ENCODE results near the gene PRR5L. TPM values are rescaled to one million over a fixed set of nuclear protein-coding genes. Genes with fewer than 3 reads are reported as not detected.

Gene PRR5L
- polyA plus RNA-seq, 1 donor (not counting 4 experiments of a cell fraction or from before 2014, with no cell fraction given) = 20.1 TPM

DNA sequence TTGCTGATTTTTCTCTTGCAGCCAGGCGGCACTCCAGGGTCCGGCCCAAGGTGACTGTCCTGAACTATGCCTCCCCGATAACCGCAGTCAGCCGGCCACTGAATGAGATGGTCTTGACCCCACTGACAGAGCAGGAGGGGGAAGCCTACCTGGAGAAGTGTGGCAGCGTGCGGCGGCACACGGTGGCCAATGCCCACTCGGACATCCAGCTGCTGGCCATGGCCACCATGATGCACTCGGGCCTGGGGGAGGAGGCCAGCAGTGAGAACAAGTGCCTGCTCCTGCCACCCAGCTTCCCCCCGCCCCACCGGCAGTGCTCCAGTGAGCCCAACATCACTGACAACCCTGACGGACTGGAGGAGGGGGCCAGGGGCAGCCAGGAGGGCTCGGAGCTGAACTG is 166.2 kb downstream of the PRR5L start:
- FAIRE-seq = no peak
- Histone ChIP-seq H4K20me1 (ENCODE audit: control insufficient read depth, extremely low read depth, insufficient read depth, low read length) (no peaks in the 10 kb centered on the region), H3K4me1 (ENCODE audit: control insufficient read depth, extremely low read depth, insufficient read depth, low read length) (peaks cover 2% of the 10 kb centered on the region), H3K79me2 (ENCODE audit: control insufficient read depth, insufficient read depth, low read length) (no peaks in the 10 kb centered on the region), H3K4me2 (ENCODE audit: control insufficient read depth, extremely low read depth, insufficient read depth, low read depth, low read length) (no peak overlapping the region), H3K9me1 (ENCODE audit: control insufficient read depth, extremely low read depth, insufficient read depth, low read length) (no peaks in the 10 kb centered on the region), H3K27ac (ENCODE audit: control insufficient read depth, insufficient read depth, low read length) (no peak overlapping the region), H3K9me3 (ENCODE audit: control insufficient read depth, low read depth, low read length) (no peaks in the 10 kb centered on the region), H2AFZ (ENCODE audit: control insufficient read depth, low read length) (no peak overlapping the region), H3K27me3 (ENCODE audit: control insufficient read depth, extremely low read depth, insufficient read depth, low read length) (no peaks in the 10 kb centered on the region), H3K4me3 (ENCODE audit: control insufficient read depth in 2 of 3, extremely low read depth in 1 of 3, insufficient read depth in 2 of 3, low read depth in 1 of 3, low read length in 3 of 3) (no peak overlapping the region), H3K36me3 (ENCODE audit: control insufficient read depth in 2 of 2, extremely low read depth in 1 of 2, insufficient read depth in 2 of 2, low read length in 2 of 2) (peaks cover 6 to 14% of the 10 kb centered on the region in 2 experiments), H3K9ac (ENCODE audit: control insufficient read depth, extremely low read depth, insufficient read depth, low read length) (no peak overlapping the region)
- no peak for DNase-seq (ENCODE audit: low read depth, low spot score)
- dilution Hi-C loops (cut with MboI; ENCODE audit: extremely low pct_ligation_motif_present, low sequenced_read_pairs) = no loop called here
- TF ChIP-seq EZH2 (IDR thresholded peaks at IDR 0.05; ENCODE audit: low read length) = no peak
- TF ChIP-seq, protein P1, sequence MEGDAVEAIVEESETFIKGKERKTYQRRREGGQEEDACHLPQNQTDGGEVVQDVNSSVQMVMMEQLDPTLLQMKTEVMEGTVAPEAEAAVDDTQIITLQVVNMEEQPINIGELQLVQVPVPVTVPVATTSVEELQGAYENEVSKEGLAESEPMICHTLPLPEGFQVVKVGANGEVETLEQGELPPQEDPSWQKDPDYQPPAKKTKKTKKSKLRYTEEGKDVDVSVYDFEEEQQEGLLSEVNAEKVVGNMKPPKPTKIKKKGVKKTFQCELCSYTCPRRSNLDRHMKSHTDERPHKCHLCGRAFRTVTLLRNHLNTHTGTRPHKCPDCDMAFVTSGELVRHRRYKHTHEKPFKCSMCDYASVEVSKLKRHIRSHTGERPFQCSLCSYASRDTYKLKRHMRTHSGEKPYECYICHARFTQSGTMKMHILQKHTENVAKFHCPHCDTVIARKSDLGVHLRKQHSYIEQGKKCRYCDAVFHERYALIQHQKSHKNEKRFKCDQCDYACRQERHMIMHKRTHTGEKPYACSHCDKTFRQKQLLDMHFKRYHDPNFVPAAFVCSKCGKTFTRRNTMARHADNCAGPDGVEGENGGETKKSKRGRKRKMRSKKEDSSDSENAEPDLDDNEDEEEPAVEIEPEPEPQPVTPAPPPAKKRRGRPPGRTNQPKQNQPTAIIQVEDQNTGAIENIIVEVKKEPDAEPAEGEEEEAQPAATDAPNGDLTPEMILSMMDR (optimal IDR thresholded peaks at IDR 0.05 in 1 of 3, IDR thresholded peaks at IDR 0.05 in 1 of 3, conservative IDR thresholded peaks at IDR 0.05 in 1 of 3; ENCODE audit: extremely low read depth in 1 of 3, insufficient read depth in 2 of 3, low read length in 3 of 3) = no peak

DNA sequence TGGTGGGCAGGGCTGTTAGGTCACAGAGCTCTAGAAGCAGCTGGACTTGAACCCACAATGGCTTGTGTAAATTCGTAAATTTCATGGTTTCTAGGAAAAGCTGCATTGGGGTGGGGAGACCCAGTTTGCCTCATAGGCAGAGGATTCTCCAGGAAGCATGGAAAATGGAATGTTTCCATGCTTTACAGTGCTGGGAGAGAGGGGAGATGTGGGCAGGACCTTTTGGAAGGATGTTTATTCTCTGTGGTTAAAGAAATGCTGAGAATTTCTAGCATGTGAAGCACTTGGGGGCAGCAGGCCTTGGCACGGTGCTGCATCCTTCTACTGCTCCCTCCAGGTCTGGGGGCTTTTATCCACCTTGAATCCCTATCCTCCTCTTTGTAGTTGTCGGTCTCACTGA is 167.7 kb downstream of the PRR5L start:
- no peak overlapping the region for H3K4me2 ChIP-seq (ENCODE audit: control insufficient read depth, extremely low read depth, insufficient read depth, low read depth, low read length)
- H3K4me1 ChIP-seq (ENCODE audit: control insufficient read depth, extremely low read depth, insufficient read depth, low read length) = peaks cover 8% of the 10 kb centered on the region
- H3K9me3 ChIP-seq (ENCODE audit: control insufficient read depth, low read depth, low read length) = no peaks in the 10 kb centered on the region
- FAIRE-seq (no peak), DNase-seq (ENCODE audit: low read depth, low spot score) (no peak)
- H3K9ac ChIP-seq (ENCODE audit: control insufficient read depth, extremely low read depth, insufficient read depth, low read length) = no peak overlapping the region
- no peak overlapping the region for H3K4me3 ChIP-seq (ENCODE audit: control insufficient read depth in 2 of 3, extremely low read depth in 1 of 3, insufficient read depth in 2 of 3, low read depth in 1 of 3, low read length in 3 of 3)
- H3K36me3 ChIP-seq (ENCODE audit: control insufficient read depth in 2 of 2, extremely low read depth in 1 of 2, insufficient read depth in 2 of 2, low read length in 2 of 2) = peaks cover 6 to 14% of the 10 kb centered on the region in 2 experiments
- no peak overlapping the region for H3K27ac ChIP-seq (ENCODE audit: control insufficient read depth, insufficient read depth, low read length)
- H2AFZ ChIP-seq (ENCODE audit: control insufficient read depth, low read length) = no peak overlapping the region
- no peaks in the 10 kb centered on the region for H3K27me3 ChIP-seq (ENCODE audit: control insufficient read depth, extremely low read depth, insufficient read depth, low read length)
- H3K9me1 ChIP-seq (ENCODE audit: control insufficient read depth, extremely low read depth, insufficient read depth, low read length) = no peaks in the 10 kb centered on the region
- TF ChIP-seq EZH2 (IDR thresholded peaks at IDR 0.05; ENCODE audit: low read length) = no peak
- TF ChIP-seq, protein P1 (optimal IDR thresholded peaks at IDR 0.05 in 1 of 3, IDR thresholded peaks at IDR 0.05 in 1 of 3, conservative IDR thresholded peaks at IDR 0.05 in 1 of 3; ENCODE audit: extremely low read depth in 1 of 3, insufficient read depth in 2 of 3, low read length in 3 of 3) = no peak
- dilution Hi-C loops (cut with MboI; ENCODE audit: extremely low pct_ligation_motif_present, low sequenced_read_pairs) = no loop called here
- no peaks in the 10 kb centered on the region for H4K20me1 ChIP-seq (ENCODE audit: control insufficient read depth, extremely low read depth, insufficient read depth, low read length)
- no peaks in the 10 kb centered on the region for H3K79me2 ChIP-seq (ENCODE audit: control insufficient read depth, insufficient read depth, low read length)
